NCI-H146 (cell line): Measurements from ENCODE around the gene CLTCL1.

ENCODE experiments used
- DNase-seq: peaks from one replicate; lab custom pipeline; 2025; lab: John Stamatoyannopoulos, UW

CLTCL1 gene

DNA sequence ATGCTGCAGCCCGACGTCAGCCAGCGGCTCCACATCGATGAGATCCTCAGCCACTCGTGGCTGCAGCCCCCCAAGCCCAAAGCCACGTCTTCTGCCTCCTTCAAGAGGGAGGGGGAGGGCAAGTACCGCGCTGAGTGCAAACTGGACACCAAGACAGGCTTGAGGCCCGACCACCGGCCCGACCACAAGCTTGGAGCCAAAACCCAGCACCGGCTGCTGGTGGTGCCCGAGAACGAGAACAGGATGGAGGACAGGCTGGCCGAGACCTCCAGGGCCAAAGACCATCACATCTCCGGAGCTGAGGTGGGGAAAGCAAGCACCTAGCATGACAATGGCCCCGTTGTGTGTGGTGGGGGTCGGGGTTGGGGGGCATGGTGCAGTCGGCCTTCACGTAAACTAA, 159.4 kb downstream of the CLTCL1 start:
- DNase-seq, result no peak

GRCh38 chr22:19131685-19132015, 159.9 kb downstream of the CLTCL1 start:
- no peak for DNase-seq

DNA sequence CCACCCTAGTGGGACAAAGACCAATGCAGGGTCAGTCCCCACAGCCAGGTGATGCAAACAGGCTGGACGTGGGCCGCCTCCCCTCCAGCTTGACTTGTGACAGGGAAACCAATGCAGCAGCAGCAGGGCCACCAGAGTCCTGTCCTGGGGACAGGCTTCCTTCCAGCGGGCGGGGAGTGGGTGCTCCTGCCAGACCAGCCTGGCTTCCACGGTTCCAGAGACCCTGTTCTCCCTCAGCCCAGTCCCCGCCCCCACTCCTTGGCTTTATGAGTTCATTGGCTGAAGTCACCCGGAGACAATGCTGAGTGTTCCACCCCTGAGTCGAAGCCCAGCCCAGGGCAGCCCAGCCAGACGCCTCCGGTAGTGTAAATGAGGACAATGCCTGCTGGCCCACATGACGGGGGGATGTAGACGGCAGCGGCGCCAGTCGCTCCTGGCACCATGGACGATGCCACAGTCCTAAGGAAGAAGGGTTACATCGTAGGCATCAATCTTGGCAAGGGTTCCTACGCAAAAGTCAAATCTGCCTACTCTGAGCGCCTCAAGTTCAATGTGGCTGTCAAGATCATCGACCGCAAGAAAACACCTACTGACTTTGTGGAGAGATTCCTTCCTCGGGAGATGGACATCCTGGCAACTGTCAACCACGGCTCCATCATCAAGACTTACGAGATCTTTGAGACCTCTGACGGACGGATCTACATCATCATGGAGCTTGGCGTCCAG, 160.4 kb downstream of the CLTCL1 start, which contains the start of gene TSSK2:
Gene TSSK2 (plus strand): TSS at position 350 of the 726 bp plus-strand sequence. CDS start 92 bp downstream, at position 442.
- no peak for DNase-seq

DNA sequence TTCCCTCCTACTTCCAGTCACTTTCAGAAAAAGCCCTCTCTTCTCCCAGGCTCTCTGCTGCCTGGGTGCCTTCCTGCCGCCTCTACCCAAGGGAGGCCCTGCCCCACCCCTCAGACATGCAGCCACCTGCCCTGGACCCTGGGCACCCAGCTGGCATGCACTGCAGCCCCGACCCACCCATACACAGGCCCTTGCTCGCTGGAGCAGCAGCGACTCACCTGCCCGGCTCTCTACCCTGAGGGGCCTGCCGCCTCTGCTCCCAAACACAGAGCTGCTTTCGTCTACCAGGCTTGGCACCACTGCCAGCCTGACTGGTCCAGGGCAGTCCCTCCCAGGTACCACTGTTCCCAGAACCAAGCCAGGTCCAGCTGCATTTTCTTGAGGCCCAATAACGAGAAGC, 161.6 kb downstream of the CLTCL1 start:
- DNase-seq, result no peak
